ENCODE data around the gene P4HA2. TPM values are rescaled to one million over a fixed set of nuclear protein-coding genes. Genes with fewer than 3 reads are reported as not detected.

P4HA2 gene
- total and polyA plus RNA-seq, 2 of the 8 experiments (the other 6 are each of a cell fraction or from before 2014, with no cell fraction given) = 7.4 to 9.3 TPM

DNA sequence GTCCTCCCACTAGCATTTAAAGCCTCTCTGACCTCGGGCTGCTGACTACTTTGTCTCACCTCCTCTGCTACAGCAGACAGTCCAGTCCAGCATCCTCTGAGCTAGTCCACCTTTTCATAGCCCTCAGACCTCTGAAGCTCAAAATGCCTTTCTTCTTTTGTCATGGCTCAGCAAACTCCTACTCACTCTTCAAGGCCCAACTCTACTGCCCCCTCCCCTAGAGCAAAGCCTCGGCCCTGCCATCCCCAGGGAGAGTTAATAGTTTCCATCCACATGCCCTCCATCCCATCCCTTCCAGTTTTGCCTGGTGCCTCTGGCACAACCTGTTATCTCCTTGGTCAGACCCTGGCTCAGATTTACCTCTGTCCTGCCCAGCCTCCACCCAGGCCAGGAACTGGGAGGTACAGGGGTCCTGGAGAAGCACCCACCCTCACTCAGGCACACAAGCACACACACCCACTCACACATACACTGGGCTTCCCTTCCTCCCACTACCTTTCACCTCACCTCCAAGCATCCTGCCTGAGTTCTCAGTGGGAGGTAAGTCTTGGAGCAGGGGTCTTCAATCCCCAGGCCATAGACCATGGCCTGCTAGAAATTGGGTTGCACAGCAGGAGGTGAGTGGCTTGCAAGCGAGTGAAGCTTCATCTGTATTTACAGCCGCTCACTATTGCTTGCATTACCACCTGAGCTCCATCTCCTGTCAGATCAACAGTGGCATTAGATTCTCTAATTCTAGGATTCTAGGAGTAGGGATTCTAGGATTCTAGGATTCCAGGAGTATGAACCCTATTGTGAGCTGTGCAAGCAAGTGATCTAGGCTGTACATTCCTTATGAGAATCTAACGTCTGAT lies 47.9 kb upstream of the P4HA2 start:
- H2BK12ac ChIP-seq (ENCODE audit: low read depth, low read length) = no peak overlapping the region
- no peaks in the 10 kb centered on the region for H3K23me2 ChIP-seq (ENCODE audit: low read depth, low read length)
- no peak overlapping the region for H2BK20ac ChIP-seq (ENCODE audit: low read length)
- H2BK120ac ChIP-seq (replicated peaks; ENCODE audit: low read depth, low read length) = no peak overlapping the region
- ChIA-PET POLR2A (ENCODE audit: partially characterized antibody) (interaction anchor here (1.5 kb wide), 1 partner anchor 18 kb away, joined by 4 read pairs; the partner anchor contains the start of gene SLC22A4), CTCF (ENCODE audit: partially characterized antibody) (interaction anchor here (0.8 to 2.5 kb wide), 8 partner anchors 11 to 225 kb away, joined by 3 to 6 read pairs (median 3); no protein-coding TSS in a partner anchor)
- H3K4me1 ChIP-seq (replicated peaks in 1 of 4; ENCODE audit: control insufficient read depth in 3 of 4, insufficient read depth in 4 of 4, low read length in 3 of 4) = peaks cover 0 to 10% (median 5%) of the 10 kb centered on the region in 4 experiments; a peak in 4 of 7 replicates
- no peak overlapping the region for H3K18ac ChIP-seq (ENCODE audit: extremely low read depth, low read length)
- no peaks in the 10 kb centered on the region for H3K79me2 ChIP-seq (ENCODE audit: control insufficient read depth in 1 of 2, insufficient read depth in 2 of 2, low read length in 2 of 2)
- no peaks in the 10 kb centered on the region; a peak in 1 of 8 replicates for H3K36me3 ChIP-seq (ENCODE audit: control insufficient read depth in 2 of 4, insufficient read depth in 4 of 4, low read length in 3 of 4)
- no peak overlapping the region for H4K5ac ChIP-seq (ENCODE audit: insufficient read length, low read depth, low read length)
- H3K4me3 ChIP-seq (ENCODE audit: extremely low read depth in 1 of 4, insufficient read depth in 2 of 4, low read depth in 3 of 4, low read length in 4 of 4) = no peak overlapping the region
- DNase-seq (ENCODE audit: low read depth in 1 of 2, low spot score in 2 of 2) (no peak), FAIRE-seq (no peak)
- WGBS, 2 experiments (ENCODE audit: extremely low coverage in 1 of 2, insufficient coverage in 1 of 2, insufficient read length in 1 of 2, insufficient replicate concordance in 2 of 2, low coverage in 1 of 2, low lambda C conversion rate in 2 of 2, missing lambda C conversion rate in 1 of 2) = 82% methylated on average over 5 of the region's 5 CpGs; no CpG with 5 or more reads in 1 of the 2 experiments
- H3K9ac ChIP-seq (replicated peaks in 1 of 4; ENCODE audit: extremely low read depth in 1 of 4, low read depth in 3 of 4, low read length in 3 of 4) = no peak overlapping the region
- H2AFZ ChIP-seq (ENCODE audit: low read length) = no peak overlapping the region
- H3K4me2 ChIP-seq (ENCODE audit: insufficient read depth in 1 of 2, low read depth in 2 of 2, low read length in 2 of 2) = no peak overlapping the region
- no peaks in the 10 kb centered on the region for H4K20me1 ChIP-seq (replicated peaks in 1 of 2; ENCODE audit: control insufficient read depth in 1 of 2, insufficient read depth in 2 of 2, low read length in 2 of 2)
- no peaks in the 10 kb centered on the region for H3K27me3 ChIP-seq (replicated peaks in 1 of 4; ENCODE audit: control insufficient read depth in 3 of 4, extremely low read depth in 1 of 4, insufficient read depth in 3 of 4, low read length in 3 of 4)
- no peaks in the 10 kb centered on the region for H3K79me1 ChIP-seq (ENCODE audit: low read depth, low read length)
- no peak overlapping the region for H4K8ac ChIP-seq (ENCODE audit: extremely low read depth, insufficient read depth, low read length)
- no peak overlapping the region for H4K91ac ChIP-seq (replicated peaks; ENCODE audit: insufficient read length, low read length)
- no peak overlapping the region for H2BK5ac ChIP-seq (ENCODE audit: low read depth, low read length)
- no peak overlapping the region; the same call in 1 of the 2 replicates for H2AK5ac ChIP-seq (ENCODE audit: low read depth, low read length)
- no peak overlapping the region for H3K4ac ChIP-seq (replicated peaks; ENCODE audit: insufficient read length, low read depth, low read length)
- H3K23ac ChIP-seq (ENCODE audit: insufficient read length) = no peak overlapping the region
- no peak overlapping the region for H3K27ac ChIP-seq (ENCODE audit: low read depth, low read length)
- no peak overlapping the region for H3K14ac ChIP-seq (ENCODE audit: insufficient read length)
- no peaks in the 10 kb centered on the region for H3K9me3 ChIP-seq (ENCODE audit: insufficient read depth in 2 of 2, low read depth in 1 of 2, low read length in 1 of 2)
- H2BK15ac ChIP-seq (ENCODE audit: low read length) = no peak overlapping the region
- H3K56ac ChIP-seq (replicated peaks; ENCODE audit: insufficient read length, low read depth, low read length) = no peak overlapping the region
- no peak for TF ChIP-seq POLR2A (IDR thresholded peaks at IDR 0.05; ENCODE audit: control extremely low read depth in 1 of 2, low read depth in 2 of 2, low read length in 2 of 2)
- TF ChIP-seq SIX5 (IDR thresholded peaks at IDR 0.05; ENCODE audit: low read depth, low read length) = no peak
- TF ChIP-seq HDAC6 (IDR thresholded peaks at IDR 0.05; ENCODE audit: low read depth, low read length) = no peak
- TF ChIP-seq TAF7 (optimal IDR thresholded peaks at IDR 0.05; ENCODE audit: borderline replicate concordance, low read depth, low read length) = no peak
- no peak for TF ChIP-seq EP300 (IDR thresholded peaks at IDR 0.05; ENCODE audit: borderline replicate concordance in 1 of 2, low read depth in 2 of 2, low read length in 2 of 2)
- no peak for TF ChIP-seq CEBPB (IDR thresholded peaks at IDR 0.05; ENCODE audit: low read depth, low read length)
- no peak for TF ChIP-seq BACH1 (IDR thresholded peaks at IDR 0.05; ENCODE audit: low read length)
- no peak for TF ChIP-seq NRF1 (IDR thresholded peaks at IDR 0.05; ENCODE audit: low read depth, low read length)
- TF ChIP-seq CREB1 (IDR thresholded peaks at IDR 0.05) = no peak
- TF ChIP-seq EGR1 (IDR thresholded peaks at IDR 0.05; ENCODE audit: borderline replicate concordance, low read depth, low read length) = no peak
- TF ChIP-seq NANOG (IDR thresholded peaks at IDR 0.05; ENCODE audit: insufficient read depth, low read depth, low read length, poor library complexity, severe bottlenecking) = no peak
- TF ChIP-seq TEAD4 (IDR thresholded peaks at IDR 0.05; ENCODE audit: low read depth, low read length) = no peak
- TF ChIP-seq SUZ12 (IDR thresholded peaks at IDR 0.05; ENCODE audit: low read length) = no peak
- no peak for TF ChIP-seq CHD1 (IDR thresholded peaks at IDR 0.05; ENCODE audit: low read depth, low read length)

Data from H1 (cell line).